Dedifferentiated amniotic fluid mesenchymal stem cell (primary cell): Measurements from ENCODE around the gene ABLIM1.

Source experiments
- DNase-seq: peaks from one replicate; pipeline ENCODE4 v3.0.0-alpha.2; 2016; ENCODE audit errors: extremely low spot score

Gene ABLIM1

DNA sequence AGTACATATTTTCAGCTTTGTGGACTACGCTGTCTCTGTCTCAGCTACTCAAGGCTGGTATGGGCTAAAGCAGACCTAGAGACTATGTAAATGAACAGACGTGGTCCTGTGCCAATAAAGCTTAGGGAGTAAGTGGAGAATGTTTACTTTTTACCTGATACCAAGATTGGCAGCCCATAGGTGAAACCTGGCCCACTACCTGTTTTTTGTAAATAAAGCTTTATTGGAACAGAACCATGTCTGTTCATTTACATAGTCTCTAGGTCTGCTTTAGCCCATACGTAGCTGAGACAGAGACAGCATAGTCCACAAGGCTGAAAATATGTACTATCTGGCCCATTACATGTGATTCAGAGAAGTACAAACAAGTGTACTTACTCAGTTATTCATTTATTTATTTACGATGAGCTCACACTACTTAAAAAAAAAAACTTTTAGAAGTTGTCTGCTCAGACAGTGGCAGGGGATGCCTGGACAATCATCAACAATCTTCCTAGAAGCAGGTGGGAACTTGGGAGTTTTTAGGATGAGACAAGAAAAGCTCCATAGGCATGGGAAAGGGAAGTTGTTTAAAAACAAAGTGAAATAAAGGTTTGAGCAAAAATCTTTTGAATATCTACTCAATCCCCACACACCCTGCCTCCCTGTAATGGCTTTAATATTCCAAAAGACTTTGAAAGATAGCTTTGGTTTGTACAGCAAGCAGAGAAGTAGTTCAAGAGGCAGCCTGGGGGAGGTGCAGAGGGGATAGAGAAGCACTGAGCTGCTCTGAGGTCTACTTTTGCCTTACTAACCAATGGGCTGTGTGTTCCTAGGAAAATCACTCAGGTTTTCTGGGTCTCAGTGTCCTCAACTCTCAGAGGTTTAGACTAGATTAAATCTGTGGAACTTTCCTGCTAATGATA, 139.4 kb downstream of the ABLIM1 start:
- DNase-seq: no peak

DNA sequence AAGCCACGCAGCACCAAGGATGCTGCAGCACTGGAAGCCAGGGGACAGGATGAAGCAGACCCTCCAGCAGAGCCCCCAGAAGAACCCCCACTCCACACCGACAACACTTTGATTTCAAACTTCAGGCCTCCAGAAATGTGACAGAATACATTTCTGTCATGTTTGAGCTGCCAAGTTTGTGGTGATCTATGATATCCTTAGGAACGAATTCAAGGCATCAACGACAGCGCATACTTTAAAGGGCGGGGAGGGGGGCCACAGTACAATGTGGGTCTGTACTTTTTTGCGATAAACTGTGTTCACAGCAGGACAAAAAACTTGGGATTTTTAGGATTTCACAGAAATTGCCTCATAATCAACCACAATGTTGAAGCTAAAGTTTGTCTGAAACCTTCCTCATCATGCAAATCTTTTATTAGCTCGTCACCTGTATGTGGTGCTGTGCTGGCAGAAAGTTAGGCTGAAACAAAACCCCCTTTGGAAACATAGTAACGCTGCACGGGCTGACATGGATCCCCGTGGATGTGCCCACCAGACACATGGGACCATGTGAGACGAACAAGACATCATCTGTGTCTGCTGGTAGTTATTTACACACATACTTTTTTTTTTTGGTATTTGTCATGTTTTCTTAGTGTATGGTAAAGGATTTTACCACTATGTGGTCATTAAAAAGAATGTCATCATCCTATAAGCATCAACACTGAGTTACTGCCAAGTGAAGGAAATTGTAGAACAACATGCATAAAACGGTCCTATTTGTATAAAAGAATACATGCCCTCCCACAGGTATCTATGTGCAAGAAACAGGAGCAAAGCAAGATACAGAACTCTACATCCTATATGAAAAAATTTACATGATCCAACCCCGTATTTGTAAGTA, 140.5 kb downstream of the ABLIM1 start:
- no peak for DNase-seq

DNA sequence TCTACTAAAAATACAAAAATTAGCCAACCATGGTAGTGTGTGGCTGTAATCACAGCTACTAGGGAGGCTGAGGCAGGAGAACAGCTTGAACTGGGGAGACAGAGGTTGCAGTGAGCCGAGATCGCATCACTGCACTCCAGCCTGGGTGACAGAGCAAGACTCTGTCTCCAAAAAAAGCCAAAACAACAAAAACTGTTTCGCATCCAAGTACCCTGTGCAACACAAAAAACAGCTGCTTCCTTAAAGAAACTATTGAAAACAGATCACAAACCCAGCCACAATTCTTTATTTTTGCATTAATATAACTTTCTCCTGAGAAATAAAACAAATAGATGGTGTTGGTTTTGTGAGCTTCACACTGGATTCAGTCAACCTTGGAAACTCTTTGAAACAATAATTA, 141.7 kb downstream of the ABLIM1 start:
- DNase-seq: no peak

DNA sequence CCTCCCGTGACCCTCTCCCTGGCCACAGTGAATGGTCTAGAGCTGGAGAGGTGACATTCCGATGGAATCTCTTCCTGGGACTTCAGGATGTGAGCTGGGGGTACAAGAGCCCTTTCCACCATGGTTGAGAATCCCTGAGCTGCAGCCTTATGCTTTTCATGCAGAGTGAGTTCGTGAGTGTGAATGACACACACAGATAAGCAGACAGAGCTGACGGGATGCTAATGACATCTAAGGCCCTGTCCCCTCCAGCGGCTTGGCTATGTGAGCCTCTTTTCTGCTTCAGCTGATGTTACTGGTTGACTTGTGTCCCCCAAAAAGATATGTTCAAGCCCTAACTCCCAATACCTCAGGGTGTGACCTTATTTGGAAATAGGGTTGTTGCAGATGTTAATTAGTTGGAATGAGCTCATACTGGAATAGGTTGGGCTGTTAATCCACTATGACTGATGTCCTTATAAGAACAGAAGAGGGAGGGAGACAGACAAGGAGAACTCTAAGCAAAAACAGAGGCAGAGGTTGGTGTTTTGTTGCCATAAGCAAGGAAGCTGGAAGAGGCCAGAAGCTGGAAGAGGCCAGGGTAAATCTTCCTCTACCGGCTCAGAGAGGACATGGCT, 142.7 kb downstream of the ABLIM1 start:
- no peak for DNase-seq

DNA sequence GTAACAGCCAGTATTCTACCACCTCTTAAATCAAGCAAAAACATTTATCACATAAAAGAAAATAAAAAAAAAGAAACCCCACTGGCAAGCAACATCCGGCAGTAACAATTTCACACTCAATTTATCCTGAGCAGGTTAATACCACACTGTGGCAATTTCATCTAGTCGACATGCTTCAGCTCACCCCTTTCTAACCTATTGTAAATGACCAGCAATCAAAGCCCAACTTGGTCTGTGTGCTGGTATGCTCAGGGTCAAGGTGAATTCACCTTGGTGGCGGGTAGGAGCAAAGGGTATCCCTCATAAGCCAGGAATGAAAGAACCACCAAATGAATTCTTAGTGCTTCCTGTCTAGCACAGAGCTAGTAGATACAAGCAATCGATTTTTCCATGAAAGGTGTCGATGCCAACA, 144.7 kb downstream of the ABLIM1 start:
- no peak for DNase-seq

DNA sequence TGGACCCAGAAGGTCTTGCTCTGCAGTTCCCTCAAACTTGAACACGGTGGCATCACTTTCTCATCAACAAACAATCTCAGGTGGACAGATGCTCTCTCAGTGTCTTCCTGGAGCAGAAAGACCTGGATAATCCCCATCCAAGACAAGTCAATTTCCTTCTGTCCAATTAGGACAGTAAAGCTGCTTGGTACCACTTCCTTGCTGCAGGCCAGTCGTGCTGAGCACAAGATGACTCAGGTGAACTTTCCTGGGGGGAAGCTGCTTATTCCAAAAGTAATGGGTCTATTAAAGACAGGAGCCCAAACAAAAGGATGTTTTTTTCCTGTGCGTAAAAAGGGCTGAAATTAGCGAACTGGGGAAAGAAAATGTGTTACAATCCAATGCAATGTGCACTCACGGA, 146.2 kb downstream of the ABLIM1 start:
- DNase-seq: no peak

DNA sequence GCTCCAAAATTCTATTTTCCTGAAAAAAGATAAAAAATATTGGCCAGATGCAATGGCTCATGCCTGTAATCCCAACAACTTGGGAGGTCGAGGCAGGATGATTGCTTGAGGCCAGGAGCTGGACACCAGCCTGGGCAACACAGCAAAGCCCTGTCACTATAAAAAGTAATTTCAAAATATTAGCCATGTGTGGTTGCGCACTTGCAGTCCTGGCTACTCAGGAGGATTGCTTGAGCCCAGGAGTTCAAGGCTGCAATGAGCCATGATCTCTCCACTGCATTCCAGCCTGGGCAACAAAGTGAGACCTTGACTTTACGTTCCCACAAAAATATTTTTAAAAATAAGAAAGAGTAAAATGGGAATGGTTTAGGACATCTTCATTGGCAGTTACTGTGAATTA, 149.7 kb downstream of the ABLIM1 start:
- no peak for DNase-seq

DNA sequence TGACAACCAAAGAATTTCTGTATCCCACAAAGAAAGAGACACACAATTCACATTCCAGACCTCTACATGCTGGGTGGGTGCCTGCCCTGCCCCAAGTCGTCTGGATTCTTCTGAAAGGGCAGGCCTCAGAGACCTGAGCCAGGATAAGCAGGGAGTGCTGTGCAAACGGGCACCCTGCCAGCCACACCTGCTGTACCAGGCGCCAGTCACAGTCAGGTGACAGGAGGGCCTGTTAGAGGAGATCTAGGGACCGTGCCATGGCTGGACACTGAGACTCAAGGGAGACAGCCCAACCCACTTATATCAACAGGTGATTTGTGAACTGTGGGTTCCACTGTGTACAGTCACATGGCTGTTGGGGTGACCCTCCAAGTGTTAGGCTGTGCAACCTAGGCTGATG, 150.6 kb downstream of the ABLIM1 start:
- no peak for DNase-seq

DNA sequence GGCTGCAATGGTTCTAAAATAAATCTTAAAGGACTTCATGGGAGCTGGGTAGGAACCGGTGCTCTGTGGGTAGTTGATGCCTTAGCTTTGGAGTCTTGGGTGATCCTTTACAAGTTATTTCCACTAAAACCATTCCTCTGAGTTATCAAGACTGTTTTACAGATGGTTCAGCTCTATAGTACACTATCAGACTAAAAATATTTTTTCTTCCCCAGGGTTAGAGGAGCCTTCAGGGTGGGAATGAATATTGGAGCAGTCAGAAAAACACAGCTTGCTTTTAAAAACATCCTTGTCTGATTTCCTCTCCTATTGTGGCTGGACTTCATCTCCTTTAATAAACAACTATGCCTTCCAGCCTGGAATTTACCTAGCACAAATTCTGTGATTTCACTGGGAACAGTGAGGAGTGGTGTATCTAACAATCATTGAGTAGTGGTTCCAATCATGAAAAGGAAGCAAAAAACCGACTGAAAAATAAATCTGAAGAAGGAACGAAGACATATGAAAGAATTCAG, 151.1 kb downstream of the ABLIM1 start:
- no peak for DNase-seq

DNA sequence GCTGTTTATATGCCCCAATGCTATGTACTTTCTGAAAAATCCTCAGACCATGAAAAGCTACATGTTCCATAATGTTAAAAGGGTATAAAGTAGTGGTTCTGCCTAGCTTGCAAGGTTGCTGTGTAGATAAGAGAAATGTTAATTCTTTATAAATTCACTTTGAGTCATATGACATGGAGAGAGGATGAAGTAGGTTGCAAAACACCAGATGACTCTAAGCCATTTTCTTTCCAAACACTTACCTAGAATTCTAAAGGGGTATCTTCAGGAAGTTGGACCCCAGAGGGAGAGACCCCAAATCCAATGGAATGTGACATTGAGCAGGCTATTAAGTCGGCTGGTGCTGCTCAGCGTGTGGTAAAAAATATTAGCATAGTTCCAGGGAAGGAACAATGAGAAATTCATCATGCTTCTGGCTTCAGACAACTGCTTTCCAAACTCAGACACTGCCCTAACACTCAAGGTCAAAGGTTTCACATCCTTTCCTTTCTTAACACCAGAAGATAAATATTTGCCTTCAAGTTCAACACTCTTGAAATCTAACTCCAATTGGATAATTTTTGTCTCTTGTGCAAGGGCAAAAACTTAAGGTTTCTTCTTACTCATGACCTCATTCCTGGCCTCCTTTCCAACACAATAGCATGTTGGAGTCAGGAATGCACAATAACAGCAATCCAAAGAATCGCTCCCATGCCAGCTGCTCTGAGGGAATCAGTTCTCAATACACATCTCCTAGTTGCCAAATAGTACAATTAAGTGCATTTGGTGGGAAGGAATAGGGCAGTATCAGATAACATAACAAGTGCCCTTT, 153.1 kb downstream of the ABLIM1 start:
- peak; percentile 94 for DNase-seq

DNA sequence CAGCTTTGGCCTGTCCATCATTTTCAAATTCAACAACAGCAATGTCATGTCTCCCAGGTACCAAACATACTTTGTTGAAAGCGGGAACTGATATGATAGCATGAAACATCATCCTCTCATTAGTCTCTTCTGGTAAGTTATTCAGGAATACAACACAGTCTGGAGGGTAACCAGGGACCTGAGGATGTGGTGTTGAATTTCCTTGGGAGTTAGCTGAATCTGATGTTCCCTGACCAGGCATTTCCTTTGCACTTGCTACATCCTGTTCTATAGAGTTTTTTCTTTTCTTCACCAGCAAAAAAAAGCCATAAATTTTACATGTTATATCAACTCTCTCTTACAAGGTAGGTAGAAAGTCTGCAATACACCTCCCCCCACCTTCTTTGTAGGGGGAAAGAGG, 156.0 kb downstream of the ABLIM1 start:
- DNase-seq: no peak

DNA sequence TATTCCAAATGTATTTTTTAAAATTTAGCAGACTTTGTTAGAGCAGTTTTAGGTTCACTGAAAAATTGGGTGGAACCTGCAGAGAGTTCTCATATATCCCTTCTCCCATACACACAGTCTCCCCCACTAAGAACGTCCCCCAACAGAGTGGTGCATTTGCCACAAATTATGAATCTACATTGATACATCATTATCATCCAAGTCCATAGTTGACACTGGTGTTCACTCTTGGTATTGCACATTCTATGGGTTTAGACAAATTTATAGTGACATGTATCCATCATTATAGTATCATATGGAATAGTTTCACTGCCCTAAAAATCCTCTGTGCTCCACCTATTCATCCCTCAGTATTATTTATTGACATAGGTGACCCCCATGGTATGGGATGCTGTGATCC, 156.4 kb downstream of the ABLIM1 start:
- no peak for DNase-seq

DNA sequence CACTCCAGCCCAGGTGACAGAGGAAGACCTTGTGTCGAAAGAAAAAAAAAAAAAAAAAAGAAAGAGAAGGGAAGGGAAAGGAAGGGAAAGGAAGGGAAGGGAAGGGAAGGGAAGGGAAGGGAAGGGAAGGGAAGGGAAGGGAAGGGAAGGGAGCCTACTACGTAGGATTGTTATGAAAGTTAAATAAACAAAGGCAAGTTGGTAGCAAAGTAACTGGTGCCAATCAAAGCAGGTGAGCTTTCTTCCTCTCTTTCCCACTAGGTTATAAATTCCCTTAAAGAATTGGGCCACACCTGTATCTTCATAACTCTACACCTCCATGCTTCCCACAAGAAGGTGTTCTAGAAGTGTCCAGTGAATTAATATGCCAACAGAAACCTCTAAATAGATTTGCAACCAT, 157.4 kb downstream of the ABLIM1 start:
- no peak for DNase-seq

DNA sequence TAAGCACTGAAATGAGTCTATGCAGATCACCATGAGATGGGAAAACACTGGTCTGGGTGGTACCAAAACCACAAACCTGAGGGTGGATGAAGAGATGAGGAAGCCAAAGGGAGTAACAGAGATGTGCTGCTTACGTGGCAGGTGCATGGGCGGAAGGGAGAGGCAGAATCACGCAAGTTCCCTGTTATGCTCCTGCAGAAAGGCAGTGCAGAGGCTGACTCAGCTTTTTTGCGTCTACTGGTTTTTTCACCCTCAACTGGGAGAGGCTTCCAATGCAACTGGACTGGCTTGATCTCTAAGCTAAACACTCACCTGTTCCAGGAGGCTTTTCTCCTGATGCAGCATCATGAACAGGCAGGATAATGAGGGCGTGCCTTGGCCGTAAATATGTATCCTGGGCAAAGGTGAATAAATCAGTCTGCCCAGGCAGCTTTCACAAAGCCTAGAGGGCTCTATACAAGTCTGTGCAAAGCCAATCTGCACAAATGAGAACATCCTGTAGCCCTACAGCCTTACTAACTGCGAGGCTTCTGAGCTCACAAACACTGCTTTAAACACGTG, 158.4 kb downstream of the ABLIM1 start:
- no peak for DNase-seq

DNA sequence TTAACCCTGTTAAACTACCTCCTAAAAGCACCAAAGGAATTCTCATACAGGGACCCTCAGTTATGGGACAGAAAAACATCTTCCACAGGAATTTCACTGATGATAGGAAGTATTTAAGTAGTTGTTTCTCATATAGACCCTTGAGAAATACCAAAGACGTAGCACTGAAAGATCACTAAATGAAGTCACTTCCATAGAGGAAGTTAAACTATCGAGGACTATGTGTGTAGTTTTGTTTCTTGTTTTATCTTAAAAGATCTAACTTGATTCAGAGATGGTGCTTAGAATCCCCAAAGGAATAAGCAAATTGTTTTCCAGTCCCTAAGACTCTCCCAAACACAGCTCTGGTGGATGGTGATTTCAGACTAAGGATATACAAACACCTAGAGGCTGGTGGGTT, 159.0 kb downstream of the ABLIM1 start:
- DNase-seq: no peak

DNA sequence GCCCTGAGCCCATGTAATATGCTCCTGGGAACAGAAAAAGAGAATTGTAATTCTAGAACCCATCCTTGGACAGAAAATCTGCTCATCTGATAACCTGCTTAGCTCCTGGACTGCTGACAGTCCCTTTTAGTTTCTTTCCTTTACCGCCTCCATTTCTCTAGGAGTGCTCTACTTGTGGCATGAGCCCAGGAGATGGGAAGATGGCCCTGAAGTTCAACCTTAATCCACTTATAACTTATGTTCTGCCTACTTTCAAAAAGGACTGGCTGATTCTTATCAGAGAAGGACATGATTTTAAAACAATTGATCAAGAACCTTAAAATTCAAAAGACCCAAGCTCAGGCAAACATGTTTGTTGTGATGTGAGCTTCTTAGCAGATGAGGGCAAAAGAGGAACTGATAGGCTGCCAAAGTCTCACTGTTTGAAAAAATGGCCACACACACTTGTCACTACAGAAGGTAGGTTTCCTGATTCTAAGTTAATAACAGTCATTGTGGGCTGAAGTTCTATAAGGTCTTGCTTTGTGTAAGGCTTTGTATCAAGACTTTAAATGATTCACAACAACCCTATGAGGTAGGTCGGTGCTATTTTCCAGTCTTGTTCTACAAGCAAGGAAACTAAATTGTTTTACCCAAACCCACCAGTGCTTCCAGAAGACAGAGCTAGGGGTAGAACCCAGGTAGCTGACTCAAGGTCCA, 159.5 kb downstream of the ABLIM1 start:
- no peak for DNase-seq

DNA sequence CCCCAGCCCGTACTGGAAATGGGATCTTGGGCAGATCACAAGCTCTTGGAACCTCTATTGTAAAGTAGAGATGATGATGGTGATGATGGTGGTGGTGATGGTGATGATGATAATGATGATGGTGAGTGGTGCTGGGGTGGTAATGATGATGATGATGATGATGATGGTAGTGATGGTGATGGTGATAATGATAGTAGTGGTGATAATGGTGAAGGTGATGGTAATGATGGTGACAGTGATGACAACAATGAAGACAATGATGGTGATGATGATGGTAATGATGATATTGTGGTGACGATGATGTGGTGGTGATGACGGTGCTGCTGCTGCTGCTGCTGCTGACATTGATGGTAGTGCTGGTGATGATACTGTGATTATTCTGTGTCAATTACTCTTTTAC, 162.8 kb downstream of the ABLIM1 start:
- no peak for DNase-seq

DNA sequence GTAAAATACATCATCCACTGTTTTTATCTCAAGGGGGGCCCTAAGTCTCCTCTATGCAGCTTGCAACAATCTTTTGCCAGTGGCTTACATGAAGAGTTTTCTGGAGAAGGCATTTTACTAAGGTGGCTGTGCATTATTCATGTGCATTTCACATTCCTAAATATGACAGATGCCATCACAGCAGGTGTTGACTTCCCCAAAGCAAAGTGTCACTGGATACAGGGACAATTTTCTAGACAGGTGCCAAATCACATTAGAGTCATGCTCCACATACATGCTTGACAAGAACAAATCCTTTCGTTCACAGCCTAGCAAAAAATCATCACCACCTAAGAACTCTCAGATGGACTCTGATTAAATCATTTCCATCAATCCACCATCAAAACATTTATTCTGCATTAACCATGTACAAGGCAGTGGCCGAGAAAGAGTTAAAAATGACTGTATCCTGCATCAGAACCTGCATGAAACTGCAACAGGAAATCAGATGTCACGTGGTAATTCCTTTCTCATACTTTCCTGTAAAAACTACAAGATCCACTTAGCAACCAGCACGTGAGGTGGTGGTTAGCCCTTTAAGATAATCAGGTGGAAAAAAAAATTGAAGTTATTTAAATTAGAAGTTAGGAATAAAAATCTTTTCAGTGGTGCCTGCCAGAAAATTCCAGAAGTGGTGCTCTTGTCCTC, 165.6 kb downstream of the ABLIM1 start:
- DNase-seq: no peak

DNA sequence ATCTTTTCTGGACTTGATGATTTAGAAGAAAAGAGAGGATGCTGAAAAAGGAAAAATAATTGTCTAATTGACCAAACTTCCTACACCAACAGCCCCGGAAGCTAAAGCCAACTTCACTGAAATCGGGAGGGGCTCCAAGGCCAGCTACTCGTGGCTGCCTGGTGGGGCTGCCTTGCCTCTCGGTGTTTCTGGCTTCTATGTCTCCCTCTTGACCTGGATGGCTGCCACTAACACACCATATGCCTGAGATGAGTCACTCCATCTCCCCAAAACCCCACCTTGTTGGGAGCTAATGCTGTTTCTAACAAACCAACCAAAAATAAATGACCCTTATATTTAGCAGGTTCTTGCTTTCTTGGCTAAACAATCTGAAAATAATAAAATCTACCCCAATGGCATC, 166.1 kb downstream of the ABLIM1 start:
- DNase-seq: no peak

DNA sequence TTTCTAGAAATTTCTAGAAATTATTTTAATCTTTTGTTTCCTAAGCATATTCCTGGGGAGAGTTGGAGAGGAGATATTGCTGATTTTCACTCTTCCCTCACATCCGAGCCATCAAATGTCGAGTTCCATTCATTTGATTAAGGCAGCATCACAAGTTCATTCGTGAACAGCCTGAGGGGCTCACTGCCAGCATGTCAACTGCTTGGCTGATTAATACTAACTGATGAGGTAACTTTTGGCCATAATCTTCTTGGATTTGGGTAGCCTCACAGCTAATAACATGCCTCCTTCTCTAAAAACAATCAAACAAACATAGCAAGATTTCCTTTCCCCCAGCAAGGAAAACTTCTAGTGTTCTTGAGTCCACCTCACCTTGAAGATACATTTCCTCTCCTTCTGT, 166.7 kb downstream of the ABLIM1 start:
- DNase-seq: no peak
